PC-9 (cell line): ENCODE data around the gene BRSK2. TPM values are rescaled to one million over a fixed set of nuclear protein-coding genes. Genes with fewer than 3 reads are reported as not detected.

ENCODE experiments used
- BruUV-seq: library from RNA; stranded (reverse); fragments of 400-500 nt; replicated peaks from 2 replicates; lab custom pipeline; 2021; lab: Mats Ljungman, UMichigan
- CTCF ChIA-PET: fragments of 300-600 bp; sonication (Branson Sonifier 250); formaldehyde crosslinking; loops from one replicate; lab custom pipeline; 2022; ENCODE audit warnings: antibody characterized with exemption; lab: Charles Lee
- POLR2A ChIA-PET: fragments of 300-600 bp; sonication (Branson Sonifier 250); formaldehyde crosslinking; loops from one replicate; lab custom pipeline; 2022; ENCODE audit warnings: antibody characterized with exemption; ENCODE audit not compliant: unreplicated experiment; lab: Charles Lee
- DNase-seq, 2 experiments: peaks; one replicate each; pipeline versions ENCODE4 v3.0.0 to v3.0.0-alpha.2; 2015 to 2022; ENCODE audit warnings: mixed read lengths in 1 of 2
- H2AFZ ChIP-seq: fragments of 200-600 bp; sonication (generic); 2 replicates; pipeline ENCODE4 v1.8.1; 2017; ENCODE audit warnings: antibody characterized with exemption
- H3F3A ChIP-seq: fragments of 200-600 bp; sonication (generic); 2 replicates; pipeline ENCODE4 v1.8.1; 2017; ENCODE audit warnings: antibody characterized with exemption, mild to moderate bottlenecking, low read depth; ENCODE audit not compliant: insufficient read depth
- H3K27ac ChIP-seq: fragments of 200-600 bp; sonication (generic); 2 replicates; pipeline ENCODE4 v1.6.1; 2016; ENCODE audit warnings: mixed run types
- H3K27me3 ChIP-seq: fragments of 200-600 bp; sonication (generic); 2 replicates; pipeline ENCODE4 v1.6.1; 2016; ENCODE audit warnings: low read depth, mixed run types; ENCODE audit not compliant: insufficient read depth
- H3K36me3 ChIP-seq: fragments of 200-600 bp; sonication (generic); 2 replicates; pipeline ENCODE4 v1.6.1; 2016; ENCODE audit warnings: low read depth, mixed run types
- H3K4me1 ChIP-seq: fragments of 200-600 bp; sonication (generic); replicated peaks from 2 replicates; pipeline ENCODE4 v1.6.1; 2016; ENCODE audit warnings: mixed run types; ENCODE audit not compliant: insufficient read depth
- H3K4me2 ChIP-seq: fragments of 200-600 bp; sonication (generic); 2 replicates; pipeline ENCODE4 v1.6.1; 2017; ENCODE audit warnings: mixed run types
- H3K4me3 ChIP-seq: fragments of 200-600 bp; sonication (generic); 2 replicates; pipeline ENCODE4 v1.6.1; 2016; ENCODE audit warnings: mixed run types
- H3K79me2 ChIP-seq: fragments of 200-600 bp; sonication (generic); 2 replicates; pipeline ENCODE4 v1.6.1; 2017; ENCODE audit warnings: low read depth, mixed run types
- H3K9me2 ChIP-seq: fragments of 200-600 bp; sonication (generic); 2 replicates; pipeline ENCODE4 v1.8.1; 2017; ENCODE audit warnings: mild to moderate bottlenecking; ENCODE audit not compliant: insufficient read depth
- H3K9me3 ChIP-seq: fragments of 200-600 bp; sonication (generic); 2 replicates; pipeline ENCODE4 v1.8.1; 2016; ENCODE audit warnings: low read depth; ENCODE audit not compliant: insufficient read depth
- H4K20me1 ChIP-seq: fragments of 200-600 bp; sonication (generic); 2 replicates; pipeline ENCODE4 v1.8.1; 2017; ENCODE audit not compliant: insufficient read depth
- EZH2 ChIP-seq: fragments of 200-600 bp; sonication (generic); IDR thresholded peaks from 2 replicates; pipeline ENCODE4 v1.8.0; 2017; ENCODE audit warnings: antibody characterized with exemption, low read depth
- intact Hi-C: fragments of 100-400 bp; cut with micrococcal nuclease; formaldehyde crosslinking; loops from one replicate; pipeline ENCODE4 v1.10.0; 2022; ENCODE audit not compliant: unreplicated experiment
- total RNA-seq: library from RNA; stranded (reverse); gene quantifications from 2 replicates; pipeline ENCODE4 v1.2.3, GENCODE V29; 2021
- TF ChIP-seq, protein P1 (sequence below): fragments of 200-600 bp; sonication (generic); conservative IDR thresholded peaks from 2 replicates; pipeline ENCODE4 v1.6.1; 2017; ENCODE audit warnings: mixed run types, antibody characterized with exemption, mild to moderate bottlenecking, moderate library complexity

BRSK2 gene
- total RNA-seq, 1 experiment from 2014 or later: 2.9 TPM

GRCh38 chr11:1360181-1360834 lies 29.4 kb upstream of the BRSK2 start:
- no TSS peak for BruUV-seq
- Histone ChIP-seq H3K9me2 (no peaks in the 10 kb centered on the region), H4K20me1 (no peaks in the 10 kb centered on the region), H3K36me3 (no peaks in the 10 kb centered on the region), H3K4me1 (no peaks in the 10 kb centered on the region), H3K4me3 (no peak overlapping the region), H3K27ac (no peak overlapping the region), H3F3A (no peaks in the 10 kb centered on the region), H3K27me3 (peaks cover 42% of the 10 kb centered on the region), H2AFZ (no peak overlapping the region), H3K9me3 (no peaks in the 10 kb centered on the region), H3K79me2 (no peaks in the 10 kb centered on the region), H3K4me2 (no peak overlapping the region)
- CTCF ChIA-PET: no interaction called here
- POLR2A ChIA-PET: no interaction called here
- intact Hi-C loops: no loop called here
- no peak for DNase-seq
- TF ChIP-seq, protein P1, sequence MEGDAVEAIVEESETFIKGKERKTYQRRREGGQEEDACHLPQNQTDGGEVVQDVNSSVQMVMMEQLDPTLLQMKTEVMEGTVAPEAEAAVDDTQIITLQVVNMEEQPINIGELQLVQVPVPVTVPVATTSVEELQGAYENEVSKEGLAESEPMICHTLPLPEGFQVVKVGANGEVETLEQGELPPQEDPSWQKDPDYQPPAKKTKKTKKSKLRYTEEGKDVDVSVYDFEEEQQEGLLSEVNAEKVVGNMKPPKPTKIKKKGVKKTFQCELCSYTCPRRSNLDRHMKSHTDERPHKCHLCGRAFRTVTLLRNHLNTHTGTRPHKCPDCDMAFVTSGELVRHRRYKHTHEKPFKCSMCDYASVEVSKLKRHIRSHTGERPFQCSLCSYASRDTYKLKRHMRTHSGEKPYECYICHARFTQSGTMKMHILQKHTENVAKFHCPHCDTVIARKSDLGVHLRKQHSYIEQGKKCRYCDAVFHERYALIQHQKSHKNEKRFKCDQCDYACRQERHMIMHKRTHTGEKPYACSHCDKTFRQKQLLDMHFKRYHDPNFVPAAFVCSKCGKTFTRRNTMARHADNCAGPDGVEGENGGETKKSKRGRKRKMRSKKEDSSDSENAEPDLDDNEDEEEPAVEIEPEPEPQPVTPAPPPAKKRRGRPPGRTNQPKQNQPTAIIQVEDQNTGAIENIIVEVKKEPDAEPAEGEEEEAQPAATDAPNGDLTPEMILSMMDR: no peak
- TF ChIP-seq EZH2: no peak

GRCh38 chr11:1360835-1361357 lies 28.8 kb upstream of the BRSK2 start:
- Histone ChIP-seq H3K4me3 (no peak overlapping the region), H3K27me3 (peaks cover 42% of the 10 kb centered on the region), H3F3A (no peaks in the 10 kb centered on the region), H3K79me2 (no peaks in the 10 kb centered on the region), H3K9me2 (no peaks in the 10 kb centered on the region), H3K36me3 (no peaks in the 10 kb centered on the region), H3K4me1 (no peaks in the 10 kb centered on the region), H2AFZ (no peak overlapping the region), H3K9me3 (no peaks in the 10 kb centered on the region), H3K27ac (no peak overlapping the region), H4K20me1 (no peaks in the 10 kb centered on the region), H3K4me2 (no peak overlapping the region)
- ChIA-PET POLR2A (no interaction called here), CTCF (no interaction called here)
- no peak for TF ChIP-seq EZH2
- TF ChIP-seq, protein P1: no peak
- intact Hi-C loops: no loop called here
- DNase-seq: no peak
- BruUV-seq: no TSS peak

GRCh38 chr11:1361882-1362281 lies 27.9 kb upstream of the BRSK2 start:
- intact Hi-C loops: no loop called here
- peaks cover 42% of the 10 kb centered on the region for H3K27me3 ChIP-seq
- TF ChIP-seq, protein P1: no peak
- no peak for TF ChIP-seq EZH2
- no peak for DNase-seq
- CTCF ChIA-PET: interaction anchor here (0.6 kb wide), 1 partner anchor 94 kb away, joined by 3 read pairs; no protein-coding TSS in a partner anchor
- H3K9me3 ChIP-seq: no peaks in the 10 kb centered on the region
- no peaks in the 10 kb centered on the region for H3K4me1 ChIP-seq
- no peak overlapping the region for H3K27ac ChIP-seq
- no peaks in the 10 kb centered on the region for H3K36me3 ChIP-seq
- H3K4me3 ChIP-seq: no peak overlapping the region
- no peaks in the 10 kb centered on the region for H4K20me1 ChIP-seq
- no peaks in the 10 kb centered on the region for H3K9me2 ChIP-seq
- no TSS peak for BruUV-seq
- H2AFZ ChIP-seq: no peak overlapping the region
- POLR2A ChIA-PET: no interaction called here
- no peak overlapping the region for H3K4me2 ChIP-seq
- no peaks in the 10 kb centered on the region for H3F3A ChIP-seq
- no peaks in the 10 kb centered on the region for H3K79me2 ChIP-seq
